Panc1 (cell line): ENCODE data around the gene C2CD3. TPM values are rescaled to one million over a fixed set of nuclear protein-coding genes. Genes with fewer than 3 reads are reported as not detected.
"Not testable (repeated sequence)": the region's sequence is repeated elsewhere in the genome, so short reads cannot be mapped to it uniquely, and the experiment has no call there.

Experiments
- ATAC-seq: fragments of 200-7000 bp; cut with Tn5 transposase; 2 replicates; pipeline ENCODE4 v1.9.1; 2020; ENCODE audit warnings: mild to moderate bottlenecking, moderate library complexity
- BruUV-seq: library from RNA; stranded (reverse); fragments of 400-500 nt; replicated peaks from 2 replicates; lab custom pipeline; 2021; lab: Mats Ljungman, UMichigan
- CTCF ChIA-PET: fragments of 300-600 bp; sonication (Branson Sonifier 250); formaldehyde crosslinking; loops from one replicate; lab custom pipeline; 2022; ENCODE audit warnings: antibody characterized with exemption; lab: Charles Lee
- POLR2A ChIA-PET: fragments of 300-600 bp; sonication (Branson Sonifier 250); formaldehyde crosslinking; loops from one replicate; lab custom pipeline; 2022; ENCODE audit warnings: antibody characterized with exemption; lab: Charles Lee
- DNase-seq: peaks from one replicate; pipeline ENCODE4 v3.0.0-alpha.2; 2010; ENCODE audit warnings: low read depth, low spot score
- H3K27ac ChIP-seq: 2 replicates; pipeline ENCODE4 v1.5.1; 2011; ENCODE audit warnings: mild to moderate bottlenecking, low read length, inconsistent platforms
- H3K27me3 ChIP-seq: fragments of 200-500 bp; sonication (Bioruptor generic); 2 replicates; pipeline ENCODE4 v1.6.0; 2014; ENCODE audit warnings: low read length, inconsistent platforms; ENCODE audit not compliant: control insufficient read depth, insufficient read depth
- H3K36me3 ChIP-seq: fragments of 200-500 bp; sonication (Bioruptor generic); 2 replicates; pipeline ENCODE4 v1.5.1; 2014; ENCODE audit warnings: inconsistent platforms, mild to moderate bottlenecking, low read length, moderate library complexity; ENCODE audit not compliant: control insufficient read depth, insufficient read depth
- H3K4me1 ChIP-seq: 2 replicates; pipeline ENCODE4 v1.5.1; 2011; ENCODE audit warnings: inconsistent platforms, mild to moderate bottlenecking, low read length, moderate library complexity; ENCODE audit not compliant: control insufficient read depth, insufficient read depth
- H3K4me3 ChIP-seq, 2 experiments: 2 replicates each; pipeline ENCODE4 v1.5.1; 2011 to 2012; ENCODE audit warnings: low read depth in 2 of 2, low read length in 2 of 2, mild to moderate bottlenecking in 2 of 2, inconsistent platforms in 1 of 2, moderate library complexity in 1 of 2
- H3K9me3 ChIP-seq: fragments of 200-500 bp; sonication (Bioruptor generic); 2 replicates; pipeline ENCODE4 v1.5.1; 2014; ENCODE audit warnings: low read depth, mild to moderate bottlenecking, inconsistent platforms, low read length, moderate library complexity; ENCODE audit not compliant: control insufficient read depth, insufficient read depth
- POLR2AphosphoS5 ChIP-seq: IDR thresholded peaks from 2 replicates; pipeline ENCODE4 v1.6.1; 2012; ENCODE audit warnings: mild to moderate bottlenecking, low read depth, low read length, moderate library complexity
- SIN3A ChIP-seq: IDR thresholded peaks from 2 replicates; pipeline ENCODE4 v1.6.1; 2012; ENCODE audit warnings: low read depth, mild to moderate bottlenecking, low read length, moderate library complexity, borderline replicate concordance; ENCODE audit not compliant: insufficient read depth
- TCF7L2 ChIP-seq: IDR thresholded peaks from 2 replicates; pipeline ENCODE4 v1.6.1; 2011; ENCODE audit warnings: mild to moderate bottlenecking, low read depth, low read length, inconsistent platforms
- in situ Hi-C: cut with HindIII; loops from 2 replicates; pipeline ENCODE4 v1.10.0; 2016; ENCODE audit warnings: low sequenced_read_pairs, low pct_unique_long_range_greater_than_20kb
- intact Hi-C: fragments of 100-400 bp; cut with micrococcal nuclease; formaldehyde crosslinking; loops from one replicate; pipeline ENCODE4 v1.10.0; 2022; ENCODE audit not compliant: unreplicated experiment
- total RNA-seq: library from RNA; stranded (reverse); gene quantifications from one replicate; pipeline ENCODE4 v1.2.1, GENCODE V29; 2021; ENCODE audit not compliant: unreplicated experiment
- TF ChIP-seq, protein P1 (sequence below): fragments of 450-650 bp; IDR thresholded peaks from 2 replicates; pipeline ENCODE4 v1.5.1; 2017; ENCODE audit warnings: mild to moderate bottlenecking
- TF ChIP-seq, protein P2 (sequence below), 2 experiments: IDR thresholded peaks; 2 replicates each; pipeline ENCODE4 v1.6.1; 2011 to 2012; ENCODE audit warnings: low read depth in 2 of 2, control low read depth in 1 of 2, low read length in 1 of 2, mild to moderate bottlenecking in 1 of 2, moderate library complexity in 1 of 2; ENCODE audit not compliant: insufficient read depth in 1 of 2

C2CD3 gene
- total RNA-seq, 1 experiment from 2014 or later: 51.8 TPM

DNA sequence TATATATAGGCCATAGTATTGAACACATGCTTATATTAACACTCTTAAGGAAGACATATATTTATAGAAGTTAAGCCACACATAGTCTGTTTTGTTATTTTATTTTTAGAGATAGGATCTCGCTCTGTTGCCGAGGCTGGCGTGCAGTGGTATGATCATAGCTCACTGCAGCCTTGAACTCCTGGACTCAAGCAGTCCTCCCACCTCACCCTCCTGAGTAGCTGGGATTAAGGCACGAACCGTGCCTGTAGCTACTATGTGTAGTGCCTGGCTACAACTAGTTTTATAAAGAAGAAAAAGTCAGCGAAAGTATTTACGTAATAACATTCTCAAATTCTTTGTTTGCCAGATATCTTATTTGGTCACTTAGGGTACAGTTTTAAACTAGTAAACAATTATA lies 182.6 kb downstream of the C2CD3 start:
- no TSS peak for BruUV-seq
- no peak for ATAC-seq
- Histone ChIP-seq H3K27me3 (no peaks in the 10 kb centered on the region), H3K27ac (no peak overlapping the region), H3K4me1 (peaks cover 11% of the 10 kb centered on the region), H3K36me3 (no peaks in the 10 kb centered on the region), H3K9me3 (no peaks in the 10 kb centered on the region), H3K4me3 (no peak overlapping the region)
- intact Hi-C loops: no loop called here
- DNase-seq: no peak
- in situ Hi-C loops: no loop called here
- CTCF ChIA-PET: no interaction called here
- TF ChIP-seq, protein P1, sequence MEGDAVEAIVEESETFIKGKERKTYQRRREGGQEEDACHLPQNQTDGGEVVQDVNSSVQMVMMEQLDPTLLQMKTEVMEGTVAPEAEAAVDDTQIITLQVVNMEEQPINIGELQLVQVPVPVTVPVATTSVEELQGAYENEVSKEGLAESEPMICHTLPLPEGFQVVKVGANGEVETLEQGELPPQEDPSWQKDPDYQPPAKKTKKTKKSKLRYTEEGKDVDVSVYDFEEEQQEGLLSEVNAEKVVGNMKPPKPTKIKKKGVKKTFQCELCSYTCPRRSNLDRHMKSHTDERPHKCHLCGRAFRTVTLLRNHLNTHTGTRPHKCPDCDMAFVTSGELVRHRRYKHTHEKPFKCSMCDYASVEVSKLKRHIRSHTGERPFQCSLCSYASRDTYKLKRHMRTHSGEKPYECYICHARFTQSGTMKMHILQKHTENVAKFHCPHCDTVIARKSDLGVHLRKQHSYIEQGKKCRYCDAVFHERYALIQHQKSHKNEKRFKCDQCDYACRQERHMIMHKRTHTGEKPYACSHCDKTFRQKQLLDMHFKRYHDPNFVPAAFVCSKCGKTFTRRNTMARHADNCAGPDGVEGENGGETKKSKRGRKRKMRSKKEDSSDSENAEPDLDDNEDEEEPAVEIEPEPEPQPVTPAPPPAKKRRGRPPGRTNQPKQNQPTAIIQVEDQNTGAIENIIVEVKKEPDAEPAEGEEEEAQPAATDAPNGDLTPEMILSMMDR: no peak
- POLR2A ChIA-PET: interaction anchor here (0.6 kb wide), 1 partner anchor 496 kb away, joined by 11 read pairs; no protein-coding TSS in a partner anchor

DNA sequence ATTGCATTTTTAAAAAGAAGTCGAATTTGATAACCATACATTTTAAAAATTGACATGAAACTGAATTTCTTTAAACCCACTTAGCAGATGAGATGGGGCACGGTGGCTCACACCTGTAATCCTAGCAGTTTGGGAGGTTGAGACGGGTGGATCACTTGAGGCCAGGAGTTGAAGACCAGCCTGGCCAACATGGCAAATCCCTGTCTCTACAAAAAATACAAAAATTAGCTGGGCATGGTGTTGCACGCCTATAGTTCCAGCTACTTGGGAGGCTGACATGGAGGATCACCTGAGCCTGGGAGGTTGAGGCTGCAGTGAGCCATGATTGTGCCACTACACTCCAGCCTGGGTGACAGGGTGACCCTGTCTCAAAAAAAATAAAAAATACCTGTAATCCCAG lies 185.1 kb downstream of the C2CD3 start:
- H3K27me3 ChIP-seq, H3K4me3 ChIP-seq, H3K36me3 ChIP-seq, CTCF ChIA-PET, DNase-seq, H3K27ac ChIP-seq, H3K9me3 ChIP-seq, in situ Hi-C loops, ATAC-seq, intact Hi-C loops, BruUV-seq, POLR2A ChIA-PET: not testable (repeated sequence)
- peaks cover 21% of the 10 kb centered on the region for H3K4me1 ChIP-seq

DNA sequence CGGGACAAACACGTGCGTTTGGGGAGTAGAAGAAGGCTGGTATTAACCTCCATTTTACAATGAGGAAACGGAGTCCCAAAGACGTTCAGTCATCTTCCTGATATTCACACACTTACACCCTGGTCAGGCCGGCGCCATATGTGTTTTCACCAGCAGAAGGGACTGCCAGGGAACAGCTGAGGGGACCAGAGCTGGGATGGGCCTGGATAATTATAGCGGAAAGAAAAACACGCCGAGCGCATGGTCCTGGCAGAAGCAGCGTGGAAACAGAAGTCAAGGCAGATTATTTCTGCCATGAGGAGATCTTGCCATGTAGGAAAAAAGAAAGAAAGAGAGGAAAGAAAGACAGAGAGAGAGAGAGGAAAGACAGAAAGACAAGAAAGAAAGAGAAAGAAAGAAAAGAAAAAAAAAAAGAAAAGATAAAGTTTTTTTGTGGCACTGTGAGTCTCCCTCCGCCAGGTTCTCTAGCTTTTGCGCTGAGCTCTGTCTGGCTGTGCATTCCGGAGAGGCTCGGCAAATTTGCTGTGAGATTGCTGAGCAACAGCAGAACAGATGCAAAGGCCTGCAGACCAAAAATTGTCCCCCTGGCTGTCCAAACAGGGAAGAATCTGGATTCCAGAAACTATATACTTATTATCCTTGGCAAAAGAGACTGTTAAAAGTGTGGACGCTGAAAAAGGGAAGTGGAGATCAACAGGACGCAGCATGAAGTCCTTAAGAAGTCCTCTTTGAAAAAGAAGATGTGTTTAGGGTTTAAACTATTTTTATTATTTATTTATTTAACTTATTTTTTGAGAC lies 186.9 kb downstream of the C2CD3 start:
- TF ChIP-seq, protein P1: no peak
- TF ChIP-seq SIN3A (no peak), TCF7L2 (no peak), POLR2AphosphoS5 (no peak)
- TF ChIP-seq, protein P2, sequence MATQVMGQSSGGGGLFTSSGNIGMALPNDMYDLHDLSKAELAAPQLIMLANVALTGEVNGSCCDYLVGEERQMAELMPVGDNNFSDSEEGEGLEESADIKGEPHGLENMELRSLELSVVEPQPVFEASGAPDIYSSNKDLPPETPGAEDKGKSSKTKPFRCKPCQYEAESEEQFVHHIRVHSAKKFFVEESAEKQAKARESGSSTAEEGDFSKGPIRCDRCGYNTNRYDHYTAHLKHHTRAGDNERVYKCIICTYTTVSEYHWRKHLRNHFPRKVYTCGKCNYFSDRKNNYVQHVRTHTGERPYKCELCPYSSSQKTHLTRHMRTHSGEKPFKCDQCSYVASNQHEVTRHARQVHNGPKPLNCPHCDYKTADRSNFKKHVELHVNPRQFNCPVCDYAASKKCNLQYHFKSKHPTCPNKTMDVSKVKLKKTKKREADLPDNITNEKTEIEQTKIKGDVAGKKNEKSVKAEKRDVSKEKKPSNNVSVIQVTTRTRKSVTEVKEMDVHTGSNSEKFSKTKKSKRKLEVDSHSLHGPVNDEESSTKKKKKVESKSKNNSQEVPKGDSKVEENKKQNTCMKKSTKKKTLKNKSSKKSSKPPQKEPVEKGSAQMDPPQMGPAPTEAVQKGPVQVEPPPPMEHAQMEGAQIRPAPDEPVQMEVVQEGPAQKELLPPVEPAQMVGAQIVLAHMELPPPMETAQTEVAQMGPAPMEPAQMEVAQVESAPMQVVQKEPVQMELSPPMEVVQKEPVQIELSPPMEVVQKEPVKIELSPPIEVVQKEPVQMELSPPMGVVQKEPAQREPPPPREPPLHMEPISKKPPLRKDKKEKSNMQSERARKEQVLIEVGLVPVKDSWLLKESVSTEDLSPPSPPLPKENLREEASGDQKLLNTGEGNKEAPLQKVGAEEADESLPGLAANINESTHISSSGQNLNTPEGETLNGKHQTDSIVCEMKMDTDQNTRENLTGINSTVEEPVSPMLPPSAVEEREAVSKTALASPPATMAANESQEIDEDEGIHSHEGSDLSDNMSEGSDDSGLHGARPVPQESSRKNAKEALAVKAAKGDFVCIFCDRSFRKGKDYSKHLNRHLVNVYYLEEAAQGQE (IDR thresholded peaks at IDR 0.05; ENCODE audit: insufficient read depth in 1 of 2, low read depth in 2 of 2, low read length in 1 of 2): no peak
- POLR2A ChIA-PET: no interaction called here
- in situ Hi-C loops (no loop called here), intact Hi-C loops (no loop called here)
- H3K27ac ChIP-seq: peak overlapping the region; percentile 96
- CTCF ChIA-PET: no interaction called here
- DNase-seq (no peak), ATAC-seq (no peak)
- TSS peak; percentile 97 for BruUV-seq
- peaks cover 3% of the 10 kb centered on the region; the same call in 1 of the 2 replicates for H3K36me3 ChIP-seq
- H3K4me1 ChIP-seq: peaks cover 24% of the 10 kb centered on the region
- H3K4me3 ChIP-seq: peak overlapping the region; percentile 69 to 85
- H3K27me3 ChIP-seq: no peaks in the 10 kb centered on the region
- no peaks in the 10 kb centered on the region for H3K9me3 ChIP-seq
